IPS DF 4.7 (cell line): ENCODE data around the gene SYNE4.
"Not testable (repeated sequence)": the region's sequence is repeated elsewhere in the genome, so short reads cannot be mapped to it uniquely, and the experiment has no call there.

Experiments
- DNase-seq: peaks from one replicate; pipeline ENCODE4 v3.0.0-alpha.2; 2013; ENCODE audit warnings: low spot score; ENCODE audit errors: extremely low read depth

Gene SYNE4, protein sequence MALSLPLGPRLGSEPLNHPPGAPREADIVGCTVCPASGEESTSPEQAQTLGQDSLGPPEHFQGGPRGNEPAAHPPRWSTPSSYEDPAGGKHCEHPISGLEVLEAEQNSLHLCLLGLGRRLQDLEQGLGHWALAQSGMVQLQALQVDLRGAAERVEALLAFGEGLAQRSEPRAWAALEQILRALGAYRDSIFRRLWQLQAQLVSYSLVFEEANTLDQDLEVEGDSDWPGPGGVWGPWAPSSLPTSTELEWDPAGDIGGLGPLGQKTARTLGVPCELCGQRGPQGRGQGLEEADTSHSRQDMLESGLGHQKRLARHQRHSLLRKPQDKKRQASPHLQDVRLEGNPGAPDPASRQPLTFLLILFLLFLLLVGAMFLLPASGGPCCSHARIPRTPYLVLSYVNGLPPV

DNA sequence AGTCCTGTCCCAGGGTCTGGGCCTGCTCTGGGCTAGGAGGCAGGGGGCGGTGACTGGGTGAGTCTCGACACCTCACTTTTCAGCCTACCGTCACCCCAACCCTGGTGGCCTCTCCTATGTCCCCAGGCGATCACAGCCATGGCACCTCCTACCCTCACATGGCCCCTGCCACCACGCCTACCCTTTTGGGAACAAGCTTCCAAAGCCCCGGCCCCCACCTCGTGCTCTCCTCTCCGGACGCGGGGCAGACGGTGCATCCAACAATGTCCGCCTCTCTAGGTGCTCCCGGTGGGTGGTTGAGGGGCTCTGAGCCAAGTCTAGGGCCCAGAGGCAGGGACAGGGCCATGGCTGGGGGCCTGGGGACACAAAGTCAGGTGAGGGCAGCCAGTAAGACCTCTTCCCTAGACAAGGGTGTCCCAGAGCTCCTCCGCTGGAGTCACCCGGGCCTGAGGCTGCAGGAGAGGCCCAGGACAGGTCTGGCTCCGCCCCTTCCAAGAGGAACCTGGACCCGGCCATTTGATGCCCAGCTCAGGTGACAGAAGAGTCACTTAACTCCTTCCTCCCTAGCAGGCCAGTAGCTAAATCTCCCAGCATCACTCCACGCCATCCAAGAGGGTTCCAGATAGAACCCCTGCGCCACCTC is at the start of gene SYNE4:
TSS of gene SYNE4 (minus strand) at position 478 of the 643 bp plus-strand sequence. CDS start at position 346, 132 bp downstream.
- no peak for DNase-seq

DNA sequence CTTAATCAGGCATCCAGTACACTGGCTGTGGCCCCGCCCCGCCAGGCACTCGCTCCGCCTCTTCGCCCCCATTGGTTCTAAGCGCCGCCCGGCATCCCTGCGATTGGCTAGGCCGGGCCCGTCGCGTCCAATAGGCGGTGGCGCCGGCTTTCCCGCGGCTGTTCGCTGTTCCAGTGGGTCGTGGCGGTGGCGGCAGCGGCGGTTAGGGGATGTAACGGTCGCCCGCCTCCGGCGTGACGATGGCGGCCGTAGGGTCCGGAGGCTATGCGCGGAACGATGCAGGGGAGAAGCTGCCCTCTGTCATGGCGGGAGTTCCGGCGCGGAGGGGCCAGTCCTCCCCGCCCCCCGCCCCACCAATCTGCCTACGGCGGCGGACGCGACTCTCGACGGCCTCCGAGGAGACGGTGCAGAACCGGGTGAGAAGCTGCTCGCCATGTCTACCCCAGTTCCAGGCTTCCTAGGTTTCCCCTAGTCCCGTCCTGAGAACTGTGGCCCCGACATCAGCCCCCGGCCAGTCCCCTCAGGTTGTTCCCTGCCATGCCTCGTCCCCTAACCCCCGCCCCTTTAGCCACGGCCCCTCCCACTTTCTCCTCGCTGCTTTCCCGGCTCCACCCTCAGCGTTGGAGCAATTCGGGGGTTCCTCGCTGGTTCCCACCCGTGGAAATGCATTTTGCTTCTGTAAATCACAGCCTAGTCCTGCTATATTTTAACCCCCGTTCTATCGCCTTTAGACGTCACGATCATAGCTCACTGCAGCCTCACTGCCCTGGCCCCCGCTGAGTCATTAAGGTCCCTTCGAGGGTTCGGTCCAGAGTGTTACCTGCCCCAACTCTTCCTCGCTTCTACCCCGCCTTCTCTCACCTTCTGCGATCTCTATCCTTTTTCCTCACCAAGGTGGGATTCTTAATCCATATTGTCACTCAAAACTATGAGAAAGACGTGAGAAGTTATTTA is 46.4 kb upstream of the SYNE4 start, which contains the start of gene WDR62:
TSS of gene WDR62 (plus strand) at position 165 of the 954 bp plus-strand sequence. CDS start at position 240, 75 bp downstream.
- no peak for DNase-seq

DNA sequence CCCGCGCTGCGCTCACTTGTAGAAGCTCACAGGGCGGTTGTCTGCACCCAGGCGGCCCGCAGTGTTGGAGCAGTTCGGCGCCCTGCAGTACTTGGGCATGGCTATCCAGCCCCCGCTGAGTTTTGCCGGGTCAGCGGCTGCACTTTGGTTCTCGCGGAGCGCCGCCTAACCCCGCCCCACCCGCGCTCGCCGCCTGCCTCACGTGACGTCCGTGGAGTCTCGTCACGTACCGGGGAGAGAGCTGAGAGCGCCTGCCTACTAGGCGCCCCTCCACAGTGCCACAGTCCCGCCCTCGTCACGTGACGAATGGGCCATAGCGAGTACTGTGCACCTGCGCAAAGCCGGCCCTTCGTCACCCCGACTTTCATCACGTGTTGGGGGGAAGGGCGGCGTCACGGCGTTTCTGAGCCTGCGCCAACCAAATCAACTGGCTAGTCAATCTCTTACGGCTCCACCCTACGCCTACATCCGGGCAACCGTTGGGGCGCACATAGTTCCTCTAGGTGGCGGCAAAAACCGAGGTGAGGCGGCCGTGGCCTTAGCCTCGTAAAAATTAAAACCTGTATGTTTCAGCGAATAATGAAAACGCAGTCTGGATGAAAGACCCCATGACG is 45.6 kb upstream of the SYNE4 start, which contains the start of gene THAP8:
TSS of gene THAP8 (minus strand) at position 167 of the 614 bp plus-strand sequence. CDS start at position 99, 68 bp downstream.
- DNase-seq, result peak; percentile 95

DNA sequence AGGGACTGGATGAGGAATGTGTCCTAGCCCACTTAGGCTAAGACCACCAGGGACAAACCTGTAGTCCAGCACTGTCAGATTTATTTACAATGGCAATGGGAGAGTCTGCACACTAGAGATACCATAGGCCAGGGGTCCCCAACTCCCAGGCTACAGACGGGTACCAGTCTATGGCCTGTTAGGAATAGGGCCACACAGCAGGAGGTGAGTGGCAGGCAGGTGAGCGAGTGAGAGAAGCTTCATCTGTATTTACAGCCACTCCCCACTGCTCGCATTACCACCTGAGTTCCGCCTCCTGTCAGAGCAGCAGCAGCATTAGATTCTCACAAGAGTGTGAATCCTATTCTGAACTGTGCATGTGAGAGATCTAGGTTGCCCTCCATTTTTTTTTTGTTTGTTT is 43.0 kb upstream of the SYNE4 start:
- no peak for DNase-seq

DNA sequence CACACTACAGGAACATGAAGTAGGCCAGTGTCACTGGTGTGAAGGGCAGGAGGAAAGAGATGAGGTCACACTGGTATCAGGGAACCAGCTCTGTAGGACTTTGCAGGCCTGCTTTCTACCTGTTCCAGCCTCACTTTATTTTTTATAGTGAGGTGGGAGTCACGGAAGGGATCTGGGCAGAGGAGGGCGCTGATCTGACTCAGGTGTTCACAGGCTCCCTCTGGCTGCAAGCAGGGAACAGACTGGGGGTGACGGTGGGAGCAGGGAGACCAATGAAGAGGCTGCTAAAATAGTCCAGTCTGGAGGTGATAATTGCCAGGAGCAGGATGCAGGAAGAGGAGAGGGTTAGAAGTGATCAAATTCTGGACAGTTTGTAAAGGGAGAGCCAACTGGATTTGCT is 42.6 kb upstream of the SYNE4 start:
- no peak for DNase-seq

DNA sequence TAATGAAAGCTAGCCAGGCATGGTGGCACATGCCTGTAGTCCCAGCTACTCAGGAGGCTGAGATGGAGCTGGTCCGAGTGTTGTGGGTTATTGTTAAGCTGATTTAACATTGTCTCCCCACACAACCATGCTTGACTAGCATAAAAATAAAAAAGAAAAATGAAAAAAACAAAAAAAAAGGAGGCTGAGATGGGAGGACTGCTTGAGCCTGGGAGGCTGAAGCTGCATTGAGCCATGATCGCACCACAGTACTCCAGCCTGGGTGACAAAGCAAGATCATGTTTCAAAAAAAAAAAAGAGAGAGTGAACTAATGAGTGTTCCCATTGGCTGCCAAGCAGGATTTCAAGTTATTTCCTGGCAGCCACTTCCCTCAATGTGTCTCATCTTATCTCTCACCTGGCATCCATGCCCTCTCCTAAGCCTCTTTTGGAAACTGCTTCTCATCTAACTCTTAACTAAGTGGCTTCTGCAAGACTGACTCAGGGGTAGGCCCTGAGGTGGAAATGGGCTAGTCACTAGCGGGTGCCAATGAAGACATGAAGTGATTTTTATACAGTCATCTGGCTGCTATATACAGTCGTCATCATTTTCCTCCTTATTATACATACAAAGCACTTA is 40.6 kb upstream of the SYNE4 start:
- DNase-seq, result no peak

DNA sequence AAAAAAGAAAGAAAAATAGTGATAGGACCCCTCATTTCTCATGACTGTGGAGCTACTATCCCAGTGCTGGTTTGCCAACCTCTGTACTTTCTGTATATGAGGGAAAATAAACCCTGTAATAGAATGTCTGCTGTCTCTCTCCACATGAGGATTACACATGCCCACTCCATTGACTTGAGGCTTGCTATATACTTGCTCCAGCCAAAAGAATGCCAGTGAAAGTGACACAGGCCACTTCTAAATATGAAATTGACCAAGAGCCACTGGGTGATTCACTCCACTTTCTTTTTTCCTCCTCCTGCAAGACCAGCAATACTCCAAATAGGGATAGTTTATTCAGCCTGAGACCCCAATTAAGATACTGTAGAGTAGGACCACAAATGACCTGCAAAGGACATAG is 39.2 kb upstream of the SYNE4 start:
- DNase-seq, result no peak

DNA sequence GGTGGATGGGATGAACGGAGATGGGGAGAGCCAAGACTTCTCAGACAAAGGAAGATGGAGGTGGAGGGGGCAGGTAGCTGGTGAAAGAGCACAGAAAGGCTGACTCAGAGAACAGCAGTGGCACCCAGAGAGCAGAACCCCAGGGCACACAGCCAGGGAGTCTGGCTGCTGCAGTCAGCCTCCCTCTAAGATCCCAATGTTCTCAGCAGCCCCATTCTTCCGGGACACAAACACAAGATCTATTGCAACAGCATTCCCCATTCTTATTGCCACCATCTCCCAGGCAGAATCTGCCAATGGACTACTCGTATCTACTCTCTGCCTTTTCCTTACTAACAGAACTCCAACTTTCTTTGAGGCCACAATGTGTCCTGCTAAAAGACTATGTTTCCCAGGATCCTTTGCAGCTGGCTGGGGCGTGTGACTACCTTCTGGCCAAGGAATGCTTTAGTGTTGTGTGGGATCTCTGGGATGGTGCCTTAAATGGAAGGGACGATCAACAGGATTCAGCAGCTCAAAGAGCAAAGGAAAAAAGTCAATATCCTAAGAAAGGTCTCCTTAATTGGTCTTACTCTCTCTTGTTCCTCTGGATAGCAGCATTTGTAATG is 37.9 kb upstream of the SYNE4 start:
- no peak for DNase-seq

DNA sequence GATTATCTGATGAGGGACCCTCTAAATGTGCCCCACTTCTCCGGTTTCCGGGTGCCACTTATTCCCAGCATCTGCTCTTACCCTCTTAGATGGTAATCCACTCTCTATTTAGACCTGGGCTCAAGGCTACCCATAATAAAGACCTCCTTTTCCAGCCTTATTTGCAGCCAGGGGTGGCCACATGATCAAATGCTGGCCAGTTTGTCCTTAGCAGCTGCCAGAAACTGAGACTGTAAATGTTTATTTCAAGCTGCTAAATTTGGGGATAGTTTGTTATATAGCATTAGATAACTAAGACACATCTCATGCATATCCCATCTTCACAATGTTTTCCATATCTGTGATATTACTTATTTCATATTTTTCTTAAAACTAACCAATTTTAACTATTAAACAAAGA is 35.3 kb upstream of the SYNE4 start:
- no peak for DNase-seq

DNA sequence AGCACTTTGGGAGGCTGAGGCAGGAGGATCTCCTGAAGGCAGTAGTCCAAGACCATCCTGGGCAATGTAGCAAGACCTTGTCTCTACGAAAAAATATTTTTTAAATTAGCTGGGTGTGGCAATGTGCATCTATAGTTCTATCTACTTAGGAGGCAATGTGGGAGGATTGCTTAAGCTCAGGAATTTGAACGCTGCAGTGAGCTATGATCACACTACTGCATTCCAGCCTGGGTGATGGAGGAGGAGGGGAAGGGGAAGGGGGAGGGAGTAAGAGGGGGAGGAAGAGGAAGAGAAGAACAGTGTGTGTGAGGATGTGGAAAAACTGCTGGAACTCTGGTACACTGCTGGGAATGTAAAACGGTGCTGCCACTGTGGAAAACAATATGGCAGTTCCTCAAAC is 33.2 kb upstream of the SYNE4 start:
- no peak for DNase-seq

DNA sequence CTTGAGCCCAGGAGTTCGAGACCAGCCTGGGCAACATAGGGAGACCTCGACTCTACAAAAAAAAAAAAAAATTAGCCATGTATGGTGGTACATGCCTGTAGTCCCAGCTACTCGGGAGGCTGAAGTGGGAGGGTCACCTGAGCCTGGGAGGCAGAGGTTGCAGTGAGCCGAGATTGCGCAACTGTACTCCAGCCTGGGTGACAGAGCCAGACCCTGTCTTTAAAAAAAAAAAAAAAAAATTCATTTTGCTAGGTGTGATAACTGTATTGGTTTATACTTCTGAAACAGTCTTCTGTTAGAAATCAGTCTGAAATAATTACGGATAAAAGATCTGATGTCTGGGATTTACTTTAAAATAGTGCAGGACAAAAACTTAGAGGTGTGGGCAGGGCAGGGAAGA is 32.5 kb upstream of the SYNE4 start:
- not testable (repeated sequence) for DNase-seq

DNA sequence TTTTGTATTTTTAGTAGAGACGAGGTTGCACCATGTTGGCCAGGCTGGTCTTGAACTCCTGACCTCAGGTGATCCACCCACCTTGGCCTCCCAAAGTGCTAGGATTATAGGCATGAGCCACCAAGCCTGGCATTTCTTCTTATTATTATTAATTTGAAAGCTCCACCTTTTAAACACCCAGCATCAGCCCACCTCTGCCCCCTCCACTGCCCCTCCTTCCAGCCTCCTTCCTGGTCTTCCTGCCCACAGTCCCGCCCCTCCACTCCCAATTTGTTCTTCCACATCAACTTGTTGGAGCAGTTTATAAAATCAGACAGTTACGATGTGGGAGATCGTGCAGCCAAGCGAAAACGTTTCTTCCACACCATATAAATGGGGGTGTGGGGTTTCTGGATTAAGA is 31.9 kb upstream of the SYNE4 start:
- DNase-seq, result no peak

DNA sequence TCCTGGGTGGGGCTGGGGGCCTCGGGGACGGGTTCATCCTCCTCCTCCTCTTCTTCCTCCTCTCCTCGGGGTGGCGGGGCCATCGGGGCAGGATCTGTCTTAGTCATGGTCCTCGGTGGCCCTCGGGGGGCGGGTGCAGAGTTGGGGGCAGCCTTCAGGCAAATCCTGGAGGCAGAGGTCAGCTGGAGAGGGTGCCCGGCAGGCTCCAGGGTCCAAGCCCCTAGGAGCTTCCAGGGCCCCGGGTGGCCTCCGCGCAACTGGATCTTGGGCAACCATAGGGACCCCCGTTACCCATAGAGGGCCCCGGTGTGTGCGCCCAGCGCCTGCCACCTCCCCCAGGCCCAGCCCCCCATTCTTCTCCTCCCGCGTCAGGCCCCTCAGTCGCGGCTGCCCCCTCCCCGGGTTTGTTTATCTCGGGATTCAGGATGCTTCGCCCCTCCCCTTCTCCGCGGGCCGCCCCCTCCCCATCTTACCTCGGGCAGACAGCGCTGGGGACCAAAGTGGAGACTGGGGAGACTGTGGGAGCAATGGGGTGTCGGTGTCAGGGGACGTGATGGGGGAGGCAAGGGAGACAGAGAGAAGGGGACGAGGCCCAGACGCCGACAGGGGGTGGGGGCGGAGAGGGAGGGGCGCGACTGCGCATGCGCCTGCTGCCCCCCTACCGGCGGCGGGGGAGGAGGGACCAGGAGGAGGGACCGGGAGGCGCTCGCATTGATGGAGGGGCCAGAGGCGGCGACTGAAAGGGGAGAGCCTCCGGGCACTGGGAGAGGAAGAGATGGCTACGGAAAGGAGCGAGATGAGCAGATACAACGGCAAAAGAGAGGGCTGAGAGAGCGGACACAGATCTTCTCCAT is 23.9 kb upstream of the SYNE4 start, which contains the start of gene CLIP3:
TSS of gene CLIP3 (minus strand) at position 623 of the 854 bp plus-strand sequence. CDS start at position 107, 516 bp downstream.
- no peak for DNase-seq

DNA sequence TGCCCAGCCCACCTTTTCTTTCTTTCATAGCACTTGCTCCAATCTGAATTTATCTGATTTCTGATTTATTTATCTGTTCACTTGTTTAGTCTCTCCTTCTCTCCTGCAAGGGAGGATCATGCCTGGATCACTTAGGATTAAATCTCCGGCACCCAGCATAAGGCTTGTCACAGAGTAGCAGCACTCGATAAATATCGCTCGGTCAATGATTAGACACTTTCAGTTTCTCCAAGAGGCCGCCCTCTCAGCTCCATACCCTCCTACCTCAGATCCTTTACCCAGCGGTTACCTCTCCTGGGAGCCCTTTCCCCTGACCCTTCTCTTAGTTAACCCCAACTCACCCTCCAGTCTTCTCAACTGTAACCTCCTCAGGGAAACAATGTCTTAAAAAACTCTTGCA is 22.7 kb upstream of the SYNE4 start:
- no peak for DNase-seq

DNA sequence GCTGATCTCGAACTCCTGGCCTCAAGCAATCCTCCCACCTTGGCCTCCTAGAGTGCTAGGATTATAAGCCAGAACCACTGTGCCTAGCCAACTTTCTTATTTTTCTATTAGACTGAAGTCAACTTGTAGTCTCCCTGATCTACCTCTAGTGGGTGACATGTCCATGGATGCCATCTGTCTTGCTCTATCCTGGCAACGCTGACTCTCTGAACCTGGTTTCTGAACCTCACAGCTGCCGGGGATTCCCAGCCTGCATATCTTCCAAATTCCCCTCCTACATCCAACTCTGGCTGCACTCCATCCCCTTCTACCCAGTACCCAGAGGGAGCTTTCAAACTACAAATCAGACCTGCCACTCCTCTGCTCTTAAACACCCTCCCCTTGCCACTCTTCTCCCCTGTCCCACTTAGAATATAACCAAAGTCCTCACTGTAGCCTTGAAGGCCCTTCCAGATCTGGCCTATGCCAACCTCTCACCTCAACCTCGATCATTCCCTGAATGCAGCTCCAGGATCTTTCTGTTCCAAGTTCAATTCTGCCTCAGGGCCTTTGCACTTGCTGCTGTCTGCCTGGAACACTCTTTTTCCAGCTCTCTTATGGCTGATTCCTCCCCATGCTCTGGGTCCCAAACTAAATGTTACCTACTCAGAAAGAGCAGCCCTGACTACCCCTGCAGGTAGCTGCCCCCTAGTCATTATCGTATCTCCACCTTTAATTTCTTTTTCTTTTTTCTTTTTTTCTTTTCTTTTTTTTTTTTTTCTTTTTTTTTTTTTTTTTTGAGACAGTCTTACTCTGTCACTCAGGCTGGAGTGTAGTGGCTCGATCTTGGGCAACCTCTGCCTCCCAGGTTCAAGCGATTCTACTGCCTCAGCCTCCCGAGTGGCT is 21.9 kb upstream of the SYNE4 start:
- no peak for DNase-seq

DNA sequence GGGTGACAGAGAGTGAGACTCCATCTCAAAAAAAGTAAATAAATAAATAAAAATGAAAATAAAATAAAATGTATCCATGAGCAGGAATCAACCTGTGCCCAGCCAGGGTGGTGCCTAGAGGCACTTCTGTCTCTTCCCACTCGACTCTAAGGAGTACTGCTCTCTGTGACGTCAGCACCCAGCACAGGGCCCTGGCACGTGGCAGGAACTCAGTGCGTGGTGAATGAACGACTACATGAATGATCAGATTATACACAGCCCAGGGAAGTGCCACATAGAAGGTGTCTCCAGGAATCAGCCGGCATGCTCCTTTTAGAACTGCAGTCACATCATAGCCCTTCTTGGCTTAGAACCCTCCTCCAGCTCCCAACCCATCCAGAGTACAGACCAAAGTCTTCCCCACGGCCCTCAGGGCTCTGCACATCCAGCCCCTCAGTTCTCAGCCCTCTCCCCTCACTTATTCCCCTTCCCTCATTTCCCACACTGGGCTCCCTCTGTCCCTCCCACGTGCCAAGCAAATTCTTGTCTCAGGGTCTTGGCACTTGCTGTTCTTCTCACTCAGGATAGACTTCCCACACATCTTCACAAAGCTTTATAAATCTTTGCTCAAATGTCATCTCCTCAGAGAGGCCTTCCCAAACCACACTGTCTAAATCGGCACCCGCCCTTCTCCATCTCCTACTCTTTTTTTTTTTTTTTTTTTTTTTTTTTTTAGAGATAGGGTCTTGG is 19.9 kb upstream of the SYNE4 start:
- DNase-seq, result no peak

DNA sequence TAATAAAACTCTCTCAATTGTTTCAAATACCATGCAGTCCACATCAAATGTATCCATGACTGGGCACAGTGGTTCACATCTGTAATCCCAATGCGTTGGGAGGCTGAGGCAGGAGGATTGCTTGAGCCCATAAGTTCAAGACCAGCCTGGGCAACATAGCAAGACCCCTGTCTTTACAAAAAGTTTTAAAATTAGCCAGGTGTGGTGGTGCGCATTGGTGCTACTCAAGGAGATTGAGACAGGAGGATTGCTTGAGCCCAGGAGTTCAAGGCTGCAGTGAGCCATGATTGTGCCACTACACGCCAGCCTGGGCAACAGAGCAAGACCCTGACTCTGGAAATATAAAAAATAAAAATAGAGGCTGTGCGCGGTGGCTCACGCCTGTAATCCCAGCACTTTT is 19.1 kb upstream of the SYNE4 start:
- no peak for DNase-seq
